ENCODE results near the gene HIVEP3.

Gene HIVEP3

GRCh38 chr1:41719128-41719527, 199.6 kb downstream of the HIVEP3 start:
- in situ Hi-C loops (cut with HindIII; ENCODE audit: low pct_ligation_motif_present, low pct_unique_long_range_greater_than_20kb, low sequenced_read_pairs), result no loop called here
- no peak for DNase-seq

- in situ Hi-C loops (cut with HindIII; ENCODE audit: low pct_ligation_motif_present, low pct_unique_long_range_greater_than_20kb, low sequenced_read_pairs), result no loop called here
- no peak for DNase-seq
Measured at GRCh38 chr1:41718497-41718896, 200.2 kb downstream of the HIVEP3 start.

- in situ Hi-C loops (cut with HindIII; ENCODE audit: low pct_ligation_motif_present, low pct_unique_long_range_greater_than_20kb, low sequenced_read_pairs), result no loop called here
- no peak for DNase-seq
Measured at GRCh38 chr1:41716188-41717130, 202.3 kb downstream of the HIVEP3 start.

GRCh38 chr1:41715441-41716095, 203.2 kb downstream of the HIVEP3 start:
- DNase-seq, result no peak
- in situ Hi-C loops (cut with HindIII; ENCODE audit: low pct_ligation_motif_present, low pct_unique_long_range_greater_than_20kb, low sequenced_read_pairs), result no loop called here

GRCh38 chr1:41714638-41715389, 203.9 kb downstream of the HIVEP3 start:
- no peak for DNase-seq
- in situ Hi-C loops (cut with HindIII; ENCODE audit: low pct_ligation_motif_present, low pct_unique_long_range_greater_than_20kb, low sequenced_read_pairs), result no loop called here

GRCh38 chr1:41713557-41714327, 205.0 kb downstream of the HIVEP3 start:
- DNase-seq, result peak; percentile 64
- in situ Hi-C loops (cut with HindIII; ENCODE audit: low pct_ligation_motif_present, low pct_unique_long_range_greater_than_20kb, low sequenced_read_pairs), result no loop called here

- no peak for DNase-seq
- in situ Hi-C loops (cut with HindIII; ENCODE audit: low pct_ligation_motif_present, low pct_unique_long_range_greater_than_20kb, low sequenced_read_pairs), result no loop called here
Measured at GRCh38 chr1:41713141-41713540, 205.6 kb downstream of the HIVEP3 start.

- in situ Hi-C loops (cut with HindIII; ENCODE audit: low pct_ligation_motif_present, low pct_unique_long_range_greater_than_20kb, low sequenced_read_pairs), result no loop called here
- DNase-seq, result peak; percentile 59
Measured at GRCh38 chr1:41712695-41713094, 206.0 kb downstream of the HIVEP3 start.

- DNase-seq, result no peak
- in situ Hi-C loops (cut with HindIII; ENCODE audit: low pct_ligation_motif_present, low pct_unique_long_range_greater_than_20kb, low sequenced_read_pairs), result no loop called here
Measured at GRCh38 chr1:41712081-41712480, 206.6 kb downstream of the HIVEP3 start.

GRCh38 chr1:41711581-41711980, 207.1 kb downstream of the HIVEP3 start:
- in situ Hi-C loops (cut with HindIII; ENCODE audit: low pct_ligation_motif_present, low pct_unique_long_range_greater_than_20kb, low sequenced_read_pairs), result no loop called here
- no peak for DNase-seq

- in situ Hi-C loops (cut with HindIII; ENCODE audit: low pct_ligation_motif_present, low pct_unique_long_range_greater_than_20kb, low sequenced_read_pairs), result no loop called here
- DNase-seq, result no peak
Measured at GRCh38 chr1:41710980-41711379, 207.7 kb downstream of the HIVEP3 start.

GRCh38 chr1:41709873-41710272, 208.8 kb downstream of the HIVEP3 start:
- in situ Hi-C loops (cut with HindIII; ENCODE audit: low pct_ligation_motif_present, low pct_unique_long_range_greater_than_20kb, low sequenced_read_pairs), result no loop called here

GRCh38 chr1:41709331-41709730, 209.4 kb downstream of the HIVEP3 start:
- in situ Hi-C loops (cut with HindIII; ENCODE audit: low pct_ligation_motif_present, low pct_unique_long_range_greater_than_20kb, low sequenced_read_pairs), result no loop called here
- DNase-seq, result no peak

More at GRCh38 chr1:41709873-41710272, 208.8 kb downstream of the HIVEP3 start:
- DNase-seq, result no peak

- in situ Hi-C loops (cut with HindIII; ENCODE audit: low pct_ligation_motif_present, low pct_unique_long_range_greater_than_20kb, low sequenced_read_pairs), result no loop called here
- no peak for DNase-seq
Measured at GRCh38 chr1:41708332-41708731, 210.4 kb downstream of the HIVEP3 start.

- in situ Hi-C loops (cut with HindIII; ENCODE audit: low pct_ligation_motif_present, low pct_unique_long_range_greater_than_20kb, low sequenced_read_pairs), result no loop called here
- DNase-seq, result no peak
Measured at GRCh38 chr1:41707793-41708192, 210.9 kb downstream of the HIVEP3 start.

GRCh38 chr1:41705798-41706197, 212.9 kb downstream of the HIVEP3 start:
- DNase-seq, result no peak

GRCh38 chr1:41704196-41704595, 214.5 kb downstream of the HIVEP3 start:
- in situ Hi-C loops (cut with HindIII; ENCODE audit: low pct_ligation_motif_present, low pct_unique_long_range_greater_than_20kb, low sequenced_read_pairs), result no loop called here
- no peak for DNase-seq

More at GRCh38 chr1:41705798-41706197, 212.9 kb downstream of the HIVEP3 start:
- in situ Hi-C loops (cut with HindIII; ENCODE audit: low pct_ligation_motif_present, low pct_unique_long_range_greater_than_20kb, low sequenced_read_pairs), result no loop called here

GRCh38 chr1:41702771-41703170, 216.0 kb downstream of the HIVEP3 start:
- in situ Hi-C loops (cut with HindIII; ENCODE audit: low pct_ligation_motif_present, low pct_unique_long_range_greater_than_20kb, low sequenced_read_pairs), result no loop called here
- DNase-seq, result no peak
